Upper lobe of left lung (tissue), 4 donors: ENCODE data around the gene KCNAB3.

ENCODE experiments used
- CTCF ChIP-seq, 6 experiments: fragments of 450-650 bp in 4 of 6; fragments of 200-600 bp in 2 of 6; sonication (generic) in 2 of 6; IDR thresholded peaks; one replicate each; pipeline ENCODE4 v1.5.1; 2016 to 2019; ENCODE audit warnings: antibody characterized with exemption in 6 of 6
- POLR2A ChIP-seq, 4 donors: fragments of 450-650 bp; IDR thresholded peaks; one replicate each; pipeline ENCODE4 v1.5.1; 2016 to 2017; ENCODE audit warnings: antibody characterized with exemption in 4 of 4, mild to moderate bottlenecking in 2 of 4
- POLR2AphosphoS5 ChIP-seq, 2 donors: sonication (generic); formaldehyde crosslinking; IDR thresholded peaks; one replicate each; pipeline ENCODE4 v1.5.1; 2017; ENCODE audit warnings: antibody characterized with exemption in 2 of 2

GRCh38 chr17:7894866-7895265 lies 34.8 kb downstream of the KCNAB3 start:
- TF ChIP-seq CTCF (IDR thresholded peaks at IDR 0.05) (no peak), POLR2AphosphoS5 (IDR thresholded peaks at IDR 0.05) (no peak), POLR2A (IDR thresholded peaks at IDR 0.05) (no peak)
